Heart left ventricle (tissue), 16 donors: ENCODE data around the gene ADGRV1. TPM values are rescaled to one million over a fixed set of nuclear protein-coding genes. Genes with fewer than 3 reads are reported as not detected.

ENCODE experiments used
- ATAC-seq, 4 donors: fragments of 200-7000 bp; cut with Tn5 transposase; one replicate each; pipeline ENCODE4 v1.9.1; 2020 to 2022; ENCODE audit warnings: moderate library complexity in 4 of 4, mild to moderate bottlenecking in 3 of 4, moderate number of reproducible peaks in 1 of 4
- DNase-seq, 5 donors: peaks; one replicate each; pipeline ENCODE4 v3.0.0-alpha.2; 2020
- H3K27ac ChIP-seq, 12 donors: fragments of 200-600 bp; sonication (generic) in 4 of 12; one replicate each; pipeline versions ENCODE4 v1.5.0 to v1.8.0; 2016 to 2022; ENCODE audit warnings: mild to moderate bottlenecking in 2 of 12
- H3K27me3 ChIP-seq, 9 donors: fragments of 200-600 bp; sonication (generic) in 2 of 9; one replicate each; pipeline versions ENCODE4 v1.5.1 to v1.8.0; 2016 to 2022; ENCODE audit warnings: mild to moderate bottlenecking in 3 of 9
- H3K36me3 ChIP-seq, 9 donors: fragments of 200-600 bp; sonication (generic) in 2 of 9; one replicate each; pipeline versions ENCODE4 v1.5.0 to v1.8.0; 2018 to 2022; ENCODE audit warnings: mild to moderate bottlenecking in 2 of 9
- H3K4me1 ChIP-seq, 12 donors: fragments of 200-600 bp; sonication (generic) in 4 of 12; one replicate each; pipeline versions ENCODE4 v1.5.0 to v1.8.0; 2016 to 2022; ENCODE audit warnings: mild to moderate bottlenecking in 3 of 12
- H3K4me3 ChIP-seq, 12 donors: fragments of 200-600 bp; sonication (generic) in 4 of 12; one replicate each; pipeline versions ENCODE4 v1.5.0 to v1.8.0; 2017 to 2022; ENCODE audit warnings: mild to moderate bottlenecking in 9 of 12, moderate library complexity in 4 of 12
- H3K9me3 ChIP-seq, 12 donors: fragments of 200-600 bp; sonication (generic) in 4 of 12; one replicate each; pipeline versions ENCODE4 v1.5.0 to v1.8.0; 2016 to 2022; ENCODE audit warnings: mild to moderate bottlenecking in 1 of 12
- CTCF ChIP-seq, 12 donors: fragments of 200-600 bp; sonication (generic) in 4 of 12; IDR thresholded peaks; one replicate each; pipeline versions ENCODE4 v1.5.0 to v1.8.0; 2018 to 2022; ENCODE audit warnings: antibody characterized with exemption in 12 of 12, mild to moderate bottlenecking in 5 of 12
- POLR2A ChIP-seq, 2 donors: fragments of 450-650 bp; IDR thresholded peaks; one replicate each; pipeline ENCODE4 v1.6.1; 2017; ENCODE audit warnings: antibody characterized with exemption in 2 of 2, mild to moderate bottlenecking in 2 of 2, moderate library complexity in 2 of 2
- WGBS, 4 donors: extraction: QIAGEN DNeasy Blood & Tissue Kit in 2 of 4; methylation state at CpG; one replicate each; pipeline versions ENCODE4 v1.1.5 to v1.1.7; 2013 to 2018; 5-methylcytosine and 5-hydroxymethylcytosine counted together
- intact Hi-C, 10 donors: fragments of 100-400 bp; cut with DNase I; formaldehyde crosslinking; loops; one replicate each; pipeline versions ENCODE4 v1.11.1 to v1.14.2; 2022
- polyA plus RNA-seq, 2 donors: library from polyadenylated mRNA; stranded (reverse); fragments of 200-250 nt; gene quantifications; one replicate each; pipeline ENCODE4 v1.2.3, GENCODE V29; 2013
- total RNA-seq, 9 donors: library from RNA; depleted of rRNA in 2 of 9; stranded (reverse); fragments of >200 nt in 2 of 9; fragmentation: NEBNext Ultra II Directional in 3 of 9; extraction: Animal tissue kit (Norgen Biotek cat#: 25700) in 3 of 9; gene quantifications; one replicate each; pipeline versions ENCODE4 v1.1.0 to v1.2.4, GENCODE V29; 2016 to 2023
- donor health status: ischemic (EF 13 %, LVEDD 7.1; RV severe dilation, severe dysfunction).
- donor health status: healthy with polysubstance abuse.
- donor health status: DM: no; HTN: yes; CAD: no.
- donor health status: DM: no; HTN: no; CAD: no.
- donor health status: ischemic (EF 25% LVEDD 6.9; RV normal size, moderate dysfunction).
- donor health status: ischemic (EF 25% LVEDD 5.7; RV mildly dilated, moderate dysfunction).
- donor health status: healthy.
- donor health status: DM: yes; HTN: yes; CAD: no.
- donor health status: ischemic (EF 35%, LVEDD 5.7; RV mildly dilated, moderate dysfunction).
- donor health status: nonischemic (EF 11% LVEDD 7.7; RV severe dilation, severe dysfunction).
- donor health status: DM: yes; HTN: yes; CAD: no.
- donor health status: PGD.
- donor health status: ischemic (EF 29% LVEDD 5.4; RV normal size, mild dysfunction).
- donor health status: nonischemic (EF 23%, LVEDD 6.1; RV moderate dilation, normal function).

Gene ADGRV1
- total and polyA plus RNA-seq, 11 donors = 0.25 to 0.29 TPM; not detected in 9

- TF ChIP-seq CTCF (IDR thresholded peaks at IDR 0.05) (no peak), POLR2A (IDR thresholded peaks at IDR 0.05) (no peak)
- intact Hi-C loops = no loop called here
- DNase-seq (no peak), ATAC-seq (no peak)
- H3K27ac ChIP-seq = no peak overlapping the region
- no peaks in the 10 kb centered on the region for H3K36me3 ChIP-seq
- H3K4me1 ChIP-seq = no peaks in the 10 kb centered on the region
- WGBS, 4 donors = 88 to 91% (median 90%) methylated on average over 6 of the region's 6 CpGs
- H3K9me3 ChIP-seq = no peaks in the 10 kb centered on the region
- H3K27me3 ChIP-seq = peaks cover 0 to 3% (median 0%) of the 10 kb centered on the region in 9 donors
- no peak overlapping the region for H3K4me3 ChIP-seq
Observed at GRCh38 chr5:90777959-90778358, 219.4 kb downstream of the ADGRV1 start.

- Histone ChIP-seq H3K4me1 (no peaks in the 10 kb centered on the region), H3K27me3 (peaks cover 0 to 3% (median 0%) of the 10 kb centered on the region in 9 donors), H3K4me3 (no peak overlapping the region), H3K36me3 (no peaks in the 10 kb centered on the region), H3K9me3 (no peaks in the 10 kb centered on the region), H3K27ac (no peak overlapping the region)
- peak in 3 of 4 donors; percentile 64 to 74 (median 65) for ATAC-seq
- 22 to 26% (median 24%) methylated on average over 4 of the region's 4 CpGs for WGBS, 4 donors
- TF ChIP-seq CTCF (IDR thresholded peaks at IDR 0.05) (peak; percentile 81 to 97 (median 86)), POLR2A (IDR thresholded peaks at IDR 0.05) (no peak)
- intact Hi-C loops = loop anchor here (1.0 to 10.0 kb wide), 9 partner anchors 71 to 349 kb away; no protein-coding TSS in a partner anchor
- peak in 4 of 5 donors; percentile 34 to 61 (median 54) for DNase-seq
Observed at GRCh38 chr5:90783460-90784333, 225.1 kb downstream of the ADGRV1 start.

GRCh38 chr5:90786756-90787155, 228.2 kb downstream of the ADGRV1 start:
- TF ChIP-seq POLR2A (IDR thresholded peaks at IDR 0.05) = no peak
- no peak for TF ChIP-seq CTCF (IDR thresholded peaks at IDR 0.05)
- DNase-seq = no peak
- Histone ChIP-seq H3K4me1 (no peaks in the 10 kb centered on the region), H3K27me3 (peaks cover 0 to 2% (median 0%) of the 10 kb centered on the region in 9 donors), H3K4me3 (no peak overlapping the region), H3K9me3 (no peaks in the 10 kb centered on the region), H3K27ac (no peak overlapping the region), H3K36me3 (no peaks in the 10 kb centered on the region)
- WGBS, 4 donors = 54 to 58% (median 57%) methylated on average over 4 of the region's 4 CpGs
- ATAC-seq = no peak
- intact Hi-C loops = loop anchor here in 2 of 10 donors (10.0 kb wide), 2 partner anchors 82 to 352 kb away; no protein-coding TSS in a partner anchor

- Histone ChIP-seq H3K36me3 (no peaks in the 10 kb centered on the region), H3K27ac (no peak overlapping the region), H3K27me3 (no peaks in the 10 kb centered on the region), H3K4me3 (no peak overlapping the region), H3K9me3 (peaks cover 0 to 16% (median 0%) of the 10 kb centered on the region in 12 donors), H3K4me1 (no peaks in the 10 kb centered on the region)
- intact Hi-C loops = no loop called here
- 17 to 25% (median 23%) methylated on average over 3 of the region's 3 CpGs for WGBS, 4 donors
- ATAC-seq = no peak
- no peak for TF ChIP-seq CTCF (IDR thresholded peaks at IDR 0.05)
- no peak for TF ChIP-seq POLR2A (IDR thresholded peaks at IDR 0.05)
- DNase-seq = no peak
Observed at GRCh38 chr5:90792725-90793124, 234.1 kb downstream of the ADGRV1 start.
